ENCODE results near the gene RFT1. TPM values are rescaled to one million over a fixed set of nuclear protein-coding genes. Genes with fewer than 3 reads are reported as not detected.

Gene RFT1
- total and polyA plus RNA-seq, 2 donors (not counting 3 experiments of a cell fraction or from before 2014, with no cell fraction given) = 29.8 to 39.9 TPM

GRCh38 chr3:53123510-53123909, 6.7 kb downstream of the RFT1 start:
- Histone ChIP-seq H3K36me3 (ENCODE audit: control insufficient read depth in 2 of 2, extremely low read depth in 1 of 2, insufficient read depth in 2 of 2, low read length in 2 of 2) (peaks cover 8 to 31% of the 10 kb centered on the region in 2 experiments), H3K4me1 (ENCODE audit: control insufficient read depth, extremely low read depth, insufficient read depth, low read length) (no peaks in the 10 kb centered on the region), H3K9me1 (replicated peaks; ENCODE audit: control insufficient read depth, extremely low read depth, insufficient read depth, low read length) (no peaks in the 10 kb centered on the region), H3K9ac (replicated peaks; ENCODE audit: extremely low read depth, insufficient read depth, low read length) (no peak overlapping the region), H3K27ac (ENCODE audit: insufficient read depth, low read depth, low read length) (no peak overlapping the region), H3K9me3 (replicated peaks; ENCODE audit: control insufficient read depth, insufficient read depth, low read length) (no peaks in the 10 kb centered on the region), H3K4me3 (replicated peaks in 1 of 3; ENCODE audit: insufficient read depth in 1 of 3, low read depth in 1 of 3, low read length in 3 of 3) (no peak overlapping the region), H4K20me1 (replicated peaks; ENCODE audit: control insufficient read depth, extremely low read depth, insufficient read depth, low read length) (no peaks in the 10 kb centered on the region), H3K27me3 (ENCODE audit: control insufficient read depth in 2 of 2, insufficient read depth in 2 of 2, low read length in 2 of 2) (no peaks in the 10 kb centered on the region), H2AFZ (ENCODE audit: low read depth, low read length) (no peak overlapping the region), H3K79me2 (ENCODE audit: control insufficient read depth, insufficient read depth, low read length) (no peaks in the 10 kb centered on the region), H3K4me2 (ENCODE audit: insufficient read depth, low read length) (no peak overlapping the region)
- intact Hi-C loops (cut with micrococcal nuclease) (no loop called here), dilution Hi-C loops (cut with MboI; ENCODE audit: extremely low pct_ligation_motif_present, low sequenced_read_pairs) (no loop called here)
- no peak for DNase-seq (ENCODE audit: low read depth, low spot score)
- BruUV-seq (replicated peaks) = no TSS peak
- TF ChIP-seq POLR2A (IDR thresholded peaks at IDR 0.05; ENCODE audit: low read depth, low read length) = no peak
- TF ChIP-seq FOS (IDR thresholded peaks at IDR 0.05; ENCODE audit: borderline replicate concordance, insufficient read depth, low read length) = no peak
- no peak for TF ChIP-seq MYC (IDR thresholded peaks at IDR 0.05; ENCODE audit: low read depth, low read length)
- TF ChIP-seq JUN (IDR thresholded peaks at IDR 0.05; ENCODE audit: borderline replicate concordance, insufficient read depth, insufficient read length, low read depth) = no peak
- TF ChIP-seq EZH2 (IDR thresholded peaks at IDR 0.05; ENCODE audit: borderline replicate concordance, low read depth, low read length, severe bottlenecking) = no peak
- no peak for TF ChIP-seq POLR2AphosphoS5 (IDR thresholded peaks at IDR 0.05; ENCODE audit: insufficient read depth, low read depth, low read length)
- no peak for TF ChIP-seq GATA2 (IDR thresholded peaks at IDR 0.05; ENCODE audit: insufficient read depth, insufficient read length, low read depth, low read length)
- TF ChIP-seq CTCF (IDR thresholded peaks at IDR 0.05; ENCODE audit: extremely low read depth in 1 of 2, insufficient read depth in 1 of 2, low read depth in 1 of 2, low read length in 2 of 2) = no peak
- TF ChIP-seq, protein P1, sequence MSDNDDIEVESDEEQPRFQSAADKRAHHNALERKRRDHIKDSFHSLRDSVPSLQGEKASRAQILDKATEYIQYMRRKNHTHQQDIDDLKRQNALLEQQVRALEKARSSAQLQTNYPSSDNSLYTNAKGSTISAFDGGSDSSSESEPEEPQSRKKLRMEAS (IDR thresholded peaks at IDR 0.05; ENCODE audit: insufficient read depth, insufficient read length) = no peak
- ChIA-PET POLR2A (no interaction called here), CTCF (interaction anchor here (3.1 kb wide), 1 partner anchor 9 kb away, joined by 15 read pairs; no protein-coding TSS in a partner anchor)
- no peak for FAIRE-seq
